Tibial nerve (tissue), 4 donors: ENCODE data around the gene SPINK8.

Experiments
- CTCF ChIP-seq, 5 experiments: fragments of 200-600 bp in 3 of 5; fragments of 450-650 bp in 2 of 5; sonication (generic) in 3 of 5; IDR thresholded peaks; one replicate each; pipeline ENCODE4 v1.5.1; 2016 to 2019; ENCODE audit warnings: antibody characterized with exemption in 5 of 5, mild to moderate bottlenecking in 3 of 5, moderate library complexity in 2 of 5
- EP300 ChIP-seq, 2 donors: sonication (generic); formaldehyde crosslinking; IDR thresholded peaks; one replicate each; pipeline ENCODE4 v1.6.1; 2017; ENCODE audit warnings: antibody characterized with exemption in 2 of 2, mild to moderate bottlenecking in 1 of 2
- POLR2A ChIP-seq, 2 donors: fragments of 450-650 bp; IDR thresholded peaks; one replicate each; pipeline ENCODE4 v1.6.1; 2017; ENCODE audit warnings: antibody characterized with exemption in 2 of 2, mild to moderate bottlenecking in 2 of 2, moderate library complexity in 2 of 2

GRCh38 chr3:48267782-48268181 lies 65.7 kb downstream of the SPINK8 start:
- TF ChIP-seq POLR2A (IDR thresholded peaks at IDR 0.05) = no peak
- no peak for TF ChIP-seq CTCF (IDR thresholded peaks at IDR 0.05)
- no peak for TF ChIP-seq EP300 (IDR thresholded peaks at IDR 0.05)
